Measurements from ENCODE around the gene CNGA3. TPM values are rescaled to one million over a fixed set of nuclear protein-coding genes. Genes with fewer than 3 reads are reported as not detected.

CNGA3 gene
- total and polyA plus RNA-seq, 2 donors (not counting 3 experiments of a cell fraction or from before 2014, with no cell fraction given) = not detected

DNA sequence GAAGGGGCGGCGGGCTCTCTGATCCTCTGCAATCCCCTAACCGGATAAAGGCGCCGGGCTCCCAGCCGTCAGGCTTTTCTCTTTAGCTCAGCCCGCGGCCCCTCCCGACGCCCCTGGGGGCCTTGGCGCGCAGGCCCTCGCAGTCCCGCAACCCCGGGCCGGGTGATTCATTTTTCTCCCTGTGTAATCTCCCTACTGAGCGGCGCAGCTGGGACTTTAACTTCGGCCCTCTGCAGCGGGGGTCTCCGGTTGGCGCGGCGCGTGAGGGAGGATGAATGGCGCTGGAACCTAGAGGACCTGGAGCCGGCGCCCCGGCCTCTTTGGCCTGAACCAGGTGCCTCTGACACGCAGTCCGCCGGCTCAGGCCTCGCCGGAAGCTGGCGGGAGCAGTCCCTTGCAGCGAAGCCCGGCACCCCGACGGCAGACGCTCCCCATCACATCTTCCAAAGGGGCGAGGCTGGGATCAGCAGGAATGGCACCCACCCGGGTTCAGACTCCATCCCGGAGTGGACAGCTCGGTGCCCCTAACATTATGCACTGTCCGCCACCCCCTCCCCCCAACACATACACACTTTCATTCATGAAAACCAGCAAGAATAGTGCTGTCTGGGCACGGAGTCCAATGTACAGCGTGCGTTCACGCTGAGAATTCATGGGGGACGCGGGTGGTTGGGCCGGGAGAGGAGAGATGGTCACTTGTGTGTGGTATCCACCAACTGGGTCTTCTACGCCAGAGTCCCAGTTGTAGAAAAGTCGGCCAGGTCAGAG lies 1.2 kb downstream of the CNGA3 start:
- FAIRE-seq (no peak), DNase-seq (ENCODE audit: low read depth, low spot score) (no peak)
- Histone ChIP-seq H3K4me3 (replicated peaks in 1 of 3; ENCODE audit: insufficient read depth in 1 of 3, low read depth in 1 of 3, low read length in 3 of 3) (no peak overlapping the region), H3K36me3 (ENCODE audit: control insufficient read depth in 2 of 2, extremely low read depth in 1 of 2, insufficient read depth in 2 of 2, low read length in 2 of 2) (no peaks in the 10 kb centered on the region), H4K20me1 (replicated peaks; ENCODE audit: control insufficient read depth, extremely low read depth, insufficient read depth, low read length) (no peaks in the 10 kb centered on the region), H3K9me1 (replicated peaks; ENCODE audit: control insufficient read depth, extremely low read depth, insufficient read depth, low read length) (no peaks in the 10 kb centered on the region), H3K9me3 (replicated peaks; ENCODE audit: control insufficient read depth, insufficient read depth, low read length) (no peaks in the 10 kb centered on the region), H3K27ac (ENCODE audit: insufficient read depth, low read depth, low read length) (no peak overlapping the region), H2AFZ (ENCODE audit: low read depth, low read length) (no peak overlapping the region), H3K9ac (replicated peaks; ENCODE audit: extremely low read depth, insufficient read depth, low read length) (no peak overlapping the region), H3K4me2 (ENCODE audit: insufficient read depth, low read length) (no peak overlapping the region), H3K4me1 (ENCODE audit: control insufficient read depth, extremely low read depth, insufficient read depth, low read length) (no peaks in the 10 kb centered on the region), H3K79me2 (ENCODE audit: control insufficient read depth, insufficient read depth, low read length) (no peaks in the 10 kb centered on the region), H3K27me3 (ENCODE audit: control insufficient read depth in 2 of 2, insufficient read depth in 2 of 2, low read length in 2 of 2) (peaks cover 43 to 65% of the 10 kb centered on the region in 2 experiments)
- dilution Hi-C loops (cut with MboI; ENCODE audit: extremely low pct_ligation_motif_present, low sequenced_read_pairs) (loop anchor here (25.0 kb wide), 1 partner anchor 185 kb away; no protein-coding TSS in a partner anchor), intact Hi-C loops (cut with micrococcal nuclease) (no loop called here)
- POLR2A ChIA-PET = no interaction called here
- no TSS peak for BruUV-seq (replicated peaks)
- peak; percentile 65 for TF ChIP-seq EZH2 (IDR thresholded peaks at IDR 0.05; ENCODE audit: borderline replicate concordance, low read depth, low read length, severe bottlenecking)
- no peak for TF ChIP-seq POLR2A (IDR thresholded peaks at IDR 0.05; ENCODE audit: low read depth, low read length)
- CTCF ChIA-PET = no interaction called here

DNA sequence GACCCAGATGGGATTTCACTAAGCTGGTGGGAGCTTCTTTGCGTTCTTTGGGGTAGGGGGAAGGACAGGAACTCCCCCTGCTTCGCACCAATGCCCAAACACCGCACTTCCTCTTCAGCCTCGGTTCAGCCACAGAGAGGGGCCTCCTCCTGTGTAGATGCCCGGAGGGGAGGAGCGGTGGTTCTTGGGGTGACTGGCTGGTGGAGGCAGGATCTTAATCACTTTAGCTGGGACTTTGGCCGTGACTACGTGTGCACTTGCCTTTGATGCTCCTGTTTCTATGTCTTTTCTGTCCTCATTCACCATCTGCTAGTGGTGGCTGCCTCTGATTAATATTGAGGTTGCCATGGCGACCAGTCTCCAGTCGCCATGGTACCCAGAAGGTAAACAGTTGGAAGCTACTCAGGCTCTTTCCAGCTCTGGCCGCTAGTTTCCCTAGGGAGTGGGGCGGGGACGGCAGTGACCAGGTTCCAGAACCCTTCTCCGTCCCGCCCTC lies 1.9 kb downstream of the CNGA3 start:
- peaks cover 42 to 65% of the 10 kb centered on the region in 2 experiments for H3K27me3 ChIP-seq (ENCODE audit: control insufficient read depth in 2 of 2, insufficient read depth in 2 of 2, low read length in 2 of 2)
- intact Hi-C loops (cut with micrococcal nuclease) = no loop called here

More for the DNA sequence above, 1.9 kb downstream of the CNGA3 start:
- H3K27ac ChIP-seq (ENCODE audit: insufficient read depth, low read depth, low read length) = no peak overlapping the region
- no peaks in the 10 kb centered on the region for H3K4me1 ChIP-seq (ENCODE audit: control insufficient read depth, extremely low read depth, insufficient read depth, low read length)
- no peak overlapping the region for H2AFZ ChIP-seq (ENCODE audit: low read depth, low read length)
- no TSS peak for BruUV-seq (replicated peaks)
- no peak for FAIRE-seq
- CTCF ChIA-PET = no interaction called here
- no peaks in the 10 kb centered on the region for H3K9me1 ChIP-seq (replicated peaks; ENCODE audit: control insufficient read depth, extremely low read depth, insufficient read depth, low read length)
- dilution Hi-C loops (cut with MboI; ENCODE audit: extremely low pct_ligation_motif_present, low sequenced_read_pairs) = loop anchor here (25.0 kb wide), 1 partner anchor 186 kb away; no protein-coding TSS in a partner anchor
- H3K9me3 ChIP-seq (replicated peaks; ENCODE audit: control insufficient read depth, insufficient read depth, low read length) = no peaks in the 10 kb centered on the region
- no peak for DNase-seq (ENCODE audit: low read depth, low spot score)
- H3K79me2 ChIP-seq (ENCODE audit: control insufficient read depth, insufficient read depth, low read length) = no peaks in the 10 kb centered on the region
- no peak overlapping the region for H3K4me2 ChIP-seq (ENCODE audit: insufficient read depth, low read length)
- no peaks in the 10 kb centered on the region for H3K36me3 ChIP-seq (ENCODE audit: control insufficient read depth in 2 of 2, extremely low read depth in 1 of 2, insufficient read depth in 2 of 2, low read length in 2 of 2)
- TF ChIP-seq, protein P1, sequence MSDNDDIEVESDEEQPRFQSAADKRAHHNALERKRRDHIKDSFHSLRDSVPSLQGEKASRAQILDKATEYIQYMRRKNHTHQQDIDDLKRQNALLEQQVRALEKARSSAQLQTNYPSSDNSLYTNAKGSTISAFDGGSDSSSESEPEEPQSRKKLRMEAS (IDR thresholded peaks at IDR 0.05; ENCODE audit: insufficient read depth, insufficient read length) = no peak
- TF ChIP-seq EZH2 (IDR thresholded peaks at IDR 0.05; ENCODE audit: borderline replicate concordance, low read depth, low read length, severe bottlenecking) (no peak), FOS (IDR thresholded peaks at IDR 0.05; ENCODE audit: borderline replicate concordance, insufficient read depth, low read length) (no peak), GATA2 (IDR thresholded peaks at IDR 0.05; ENCODE audit: insufficient read depth, insufficient read length, low read depth, low read length) (no peak), POLR2A (IDR thresholded peaks at IDR 0.05; ENCODE audit: low read depth, low read length) (no peak), JUN (IDR thresholded peaks at IDR 0.05; ENCODE audit: borderline replicate concordance, insufficient read depth, insufficient read length, low read depth) (no peak), MYC (IDR thresholded peaks at IDR 0.05; ENCODE audit: low read depth, low read length) (no peak), POLR2AphosphoS5 (IDR thresholded peaks at IDR 0.05; ENCODE audit: insufficient read depth, low read depth, low read length) (no peak)
- TF ChIP-seq, protein P2, sequence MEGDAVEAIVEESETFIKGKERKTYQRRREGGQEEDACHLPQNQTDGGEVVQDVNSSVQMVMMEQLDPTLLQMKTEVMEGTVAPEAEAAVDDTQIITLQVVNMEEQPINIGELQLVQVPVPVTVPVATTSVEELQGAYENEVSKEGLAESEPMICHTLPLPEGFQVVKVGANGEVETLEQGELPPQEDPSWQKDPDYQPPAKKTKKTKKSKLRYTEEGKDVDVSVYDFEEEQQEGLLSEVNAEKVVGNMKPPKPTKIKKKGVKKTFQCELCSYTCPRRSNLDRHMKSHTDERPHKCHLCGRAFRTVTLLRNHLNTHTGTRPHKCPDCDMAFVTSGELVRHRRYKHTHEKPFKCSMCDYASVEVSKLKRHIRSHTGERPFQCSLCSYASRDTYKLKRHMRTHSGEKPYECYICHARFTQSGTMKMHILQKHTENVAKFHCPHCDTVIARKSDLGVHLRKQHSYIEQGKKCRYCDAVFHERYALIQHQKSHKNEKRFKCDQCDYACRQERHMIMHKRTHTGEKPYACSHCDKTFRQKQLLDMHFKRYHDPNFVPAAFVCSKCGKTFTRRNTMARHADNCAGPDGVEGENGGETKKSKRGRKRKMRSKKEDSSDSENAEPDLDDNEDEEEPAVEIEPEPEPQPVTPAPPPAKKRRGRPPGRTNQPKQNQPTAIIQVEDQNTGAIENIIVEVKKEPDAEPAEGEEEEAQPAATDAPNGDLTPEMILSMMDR (IDR thresholded peaks at IDR 0.05; ENCODE audit: extremely low read depth in 1 of 2, insufficient read depth in 1 of 2, low read depth in 1 of 2, low read length in 2 of 2) = no peak
- no peak overlapping the region for H3K4me3 ChIP-seq (replicated peaks in 1 of 3; ENCODE audit: insufficient read depth in 1 of 3, low read depth in 1 of 3, low read length in 3 of 3)
- no peak overlapping the region for H3K9ac ChIP-seq (replicated peaks; ENCODE audit: extremely low read depth, insufficient read depth, low read length)
- no peaks in the 10 kb centered on the region for H4K20me1 ChIP-seq (replicated peaks; ENCODE audit: control insufficient read depth, extremely low read depth, insufficient read depth, low read length)
- POLR2A ChIA-PET = no interaction called here
